Measurements from ENCODE around the gene KRTAP10-1.

Gene KRTAP10-1

DNA sequence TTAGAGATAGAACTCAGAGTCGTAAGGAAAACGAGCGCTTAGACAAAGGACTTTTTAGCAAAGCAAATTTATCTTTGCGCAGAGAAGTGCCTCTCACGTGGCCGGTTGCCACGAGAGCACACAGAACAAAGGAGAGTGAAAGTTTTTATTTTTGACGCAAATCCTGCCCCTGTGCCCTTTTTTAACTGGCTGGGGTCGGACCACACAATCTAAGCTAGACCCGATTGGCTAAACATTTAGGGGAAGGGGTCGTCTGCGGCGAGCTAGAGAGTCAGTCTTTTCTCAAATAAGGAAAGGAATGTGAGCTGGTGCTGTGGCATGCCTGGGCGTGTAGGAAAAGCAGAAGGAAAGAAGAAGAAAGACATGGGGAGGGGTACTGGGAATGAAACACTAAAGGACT, 8.9 kb upstream of the KRTAP10-1 start:
- DNase-seq (ENCODE audit: low read depth in 2 of 2), result no peak

DNA sequence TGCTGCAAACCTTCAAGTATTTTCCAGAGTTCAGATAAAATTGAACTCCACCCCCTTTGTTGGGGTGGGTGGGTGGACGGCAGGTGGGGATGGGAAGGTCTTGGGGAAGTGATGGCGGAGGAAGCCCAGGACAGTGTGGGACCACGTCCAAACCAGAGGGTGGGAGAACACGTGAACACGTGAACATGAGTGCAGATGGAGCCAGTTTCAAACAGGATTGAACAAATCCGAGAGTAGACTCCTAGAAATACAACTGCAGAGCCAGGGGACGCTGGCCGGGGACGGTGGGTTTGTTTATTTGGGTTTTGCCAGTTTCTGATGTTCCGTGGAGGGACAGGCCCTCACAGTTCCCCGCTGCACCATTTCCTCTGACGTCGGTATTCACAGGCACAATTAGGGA, 8.4 kb upstream of the KRTAP10-1 start:
- no peak for DNase-seq (ENCODE audit: low read depth in 2 of 2)

DNA sequence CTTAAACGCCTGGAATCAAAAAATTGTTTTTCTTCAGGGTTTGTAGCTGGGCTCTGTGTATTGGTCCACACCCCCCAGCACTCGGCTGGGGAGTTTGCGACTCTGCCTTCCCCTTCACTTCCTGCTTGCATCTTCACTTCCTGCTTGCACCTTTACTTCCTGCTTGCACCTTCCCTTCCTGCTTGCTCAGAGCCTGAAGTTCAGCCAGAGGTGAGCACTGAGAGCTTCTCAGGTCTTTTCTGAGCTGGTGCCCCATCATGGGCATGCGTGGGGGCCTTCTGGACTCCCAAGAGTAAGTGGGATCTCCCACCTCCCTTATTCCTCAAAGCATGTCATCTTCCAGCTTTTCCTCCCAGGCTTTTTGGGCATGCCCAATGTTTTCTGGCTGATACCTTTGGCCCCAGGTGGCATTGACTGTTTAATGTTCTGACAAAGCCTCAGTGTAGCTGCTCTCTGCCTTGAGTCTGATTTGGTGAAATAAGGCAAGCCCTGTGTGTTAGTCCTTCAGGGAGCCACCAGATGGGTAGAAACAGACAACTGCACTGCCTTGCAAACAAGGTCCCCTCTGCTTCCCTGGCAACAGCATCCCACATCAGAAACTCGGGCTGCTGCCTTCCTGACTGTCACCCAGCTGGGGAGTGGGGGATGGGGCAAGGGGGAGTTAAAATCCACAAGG, 7.8 kb upstream of the KRTAP10-1 start:
- peak in 1 of 2 donors; percentile 12 for DNase-seq (ENCODE audit: low read depth in 2 of 2)

DNA sequence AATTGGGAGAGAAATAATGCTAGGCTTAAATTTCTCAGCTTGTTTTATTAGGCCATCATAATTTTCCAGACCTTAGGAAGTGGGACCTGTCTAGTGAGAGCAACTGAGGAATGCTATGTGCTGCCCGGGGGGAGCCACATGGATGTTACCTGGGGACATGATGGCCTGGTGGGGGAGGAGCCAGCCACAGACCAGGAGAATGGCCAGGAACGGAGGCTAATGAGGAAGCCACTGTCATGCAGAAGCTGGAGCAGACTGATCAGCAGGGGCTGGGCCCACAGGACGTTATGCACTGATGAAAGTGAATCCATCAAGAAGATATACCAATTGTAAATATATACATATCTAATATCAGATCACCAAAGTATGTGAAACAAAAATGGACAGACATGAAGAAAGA, 4.6 kb upstream of the KRTAP10-1 start:
- DNase-seq (ENCODE audit: low read depth in 2 of 2), result no peak

DNA sequence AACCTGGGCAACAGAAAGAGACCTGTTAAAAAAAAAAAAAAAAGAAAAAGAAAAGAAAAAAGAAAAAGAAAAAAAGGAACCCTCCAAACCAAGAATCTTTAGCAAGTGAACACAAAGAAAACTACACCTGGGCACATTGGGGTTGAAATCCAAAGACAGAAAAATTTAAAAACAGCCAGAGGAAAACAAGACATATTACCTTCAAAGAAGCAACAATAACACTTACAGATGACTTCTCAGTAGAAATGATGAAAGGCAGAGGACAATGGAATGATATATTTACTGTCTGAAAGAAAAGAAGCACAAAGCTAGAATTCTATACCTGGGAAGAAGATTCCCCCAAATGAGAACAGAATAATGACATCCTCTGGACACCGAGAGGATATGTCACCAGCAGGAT, 2.7 kb upstream of the KRTAP10-1 start:
- DNase-seq (ENCODE audit: low read depth in 2 of 2), result no peak

DNA sequence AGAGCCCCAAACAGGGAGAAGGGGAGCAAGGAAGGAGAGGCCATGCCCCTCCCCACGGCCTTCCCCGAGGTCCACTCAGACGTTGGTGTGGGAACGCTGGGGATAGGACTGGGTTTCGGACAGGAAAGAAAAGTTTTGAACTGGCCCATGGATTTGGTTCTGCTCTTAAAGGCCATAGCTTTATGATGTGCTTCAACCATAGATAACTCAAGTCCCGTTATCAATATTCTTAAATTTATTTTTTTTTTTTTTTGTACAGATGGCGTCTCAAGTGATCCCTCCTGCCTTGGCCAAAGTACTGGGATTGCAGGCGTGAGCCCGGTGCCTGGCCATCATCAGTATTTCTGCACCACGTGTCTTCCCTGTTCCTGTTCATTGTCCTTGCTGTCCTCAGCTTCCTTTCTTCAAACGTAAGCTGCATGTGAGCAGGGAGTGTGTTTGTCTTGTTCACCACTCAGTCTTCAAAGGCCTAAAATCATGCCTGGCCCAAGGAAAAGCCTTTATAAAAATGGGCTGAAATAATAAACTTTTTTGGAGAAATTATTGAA, 820 bp upstream of the KRTAP10-1 start:
- no peak for DNase-seq (ENCODE audit: low read depth in 2 of 2)

DNA sequence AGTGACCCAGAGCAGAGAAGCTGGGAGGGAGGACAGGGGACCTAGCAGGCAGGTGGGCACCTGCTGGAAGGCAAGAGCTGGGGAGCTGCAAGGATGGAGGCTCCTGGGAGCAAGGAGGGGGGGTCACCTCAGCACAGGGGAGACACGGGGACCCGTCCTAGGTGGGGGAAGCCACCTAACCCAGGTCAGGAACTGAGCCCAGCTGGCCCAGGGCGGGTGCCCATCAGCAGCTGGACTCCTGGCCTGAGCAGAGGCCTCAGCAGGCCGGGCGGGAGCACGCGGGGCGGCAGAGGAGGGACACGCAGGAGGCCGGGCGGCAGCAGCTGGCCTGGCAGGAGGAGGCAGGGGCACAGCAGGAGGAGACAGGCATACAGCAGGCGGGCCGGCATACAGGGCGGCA, 949 bp downstream of the KRTAP10-1 start:
- no peak for DNase-seq (ENCODE audit: low read depth in 2 of 2)

DNA sequence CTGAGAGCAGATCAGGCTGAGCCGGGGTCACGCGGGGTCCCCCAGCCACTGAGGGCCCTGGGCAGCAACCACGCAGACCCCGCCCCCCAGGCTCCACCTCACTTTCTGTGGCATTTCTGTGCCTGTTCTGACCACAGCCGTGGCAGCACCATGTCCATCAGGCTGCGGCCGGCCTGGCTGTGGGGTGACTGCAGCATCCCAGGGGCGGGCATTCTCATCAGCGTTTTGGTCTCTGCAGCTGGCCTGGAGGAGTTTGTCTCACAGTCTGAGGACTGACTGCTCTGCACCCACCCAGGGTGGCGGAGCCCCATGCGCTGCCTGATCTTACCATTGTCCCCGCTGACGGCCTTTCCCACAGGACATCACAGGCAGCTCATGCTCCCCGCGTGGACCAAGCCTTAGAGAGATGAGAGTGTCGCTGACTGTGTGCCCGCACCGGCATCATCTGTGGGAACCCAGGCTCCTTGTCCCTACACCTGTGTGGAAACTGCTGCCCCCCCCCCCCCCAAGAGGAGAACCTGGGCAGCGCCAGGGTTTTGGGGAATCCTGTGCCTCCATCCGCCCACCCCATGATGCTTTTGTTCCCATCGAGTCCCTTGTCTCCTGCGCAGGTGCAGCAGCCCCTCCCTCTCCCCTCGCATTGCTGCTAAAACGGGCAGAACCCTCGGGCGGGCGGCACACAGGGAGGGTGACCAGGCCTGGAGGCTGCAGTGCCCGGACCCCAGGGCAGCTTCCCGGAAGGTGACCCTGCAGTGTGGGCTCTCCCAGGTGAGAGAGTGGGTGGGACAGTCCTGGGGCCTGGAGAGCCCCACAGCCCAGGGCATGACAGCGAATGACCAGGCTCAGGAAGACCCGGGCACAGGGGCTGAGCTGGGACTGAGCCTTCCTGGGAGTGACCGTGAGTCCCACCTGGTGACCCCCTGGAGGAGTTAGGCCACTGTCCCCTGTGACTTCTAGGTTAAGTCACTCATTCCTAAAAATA, 1.8 kb downstream of the KRTAP10-1 start:
- DNase-seq (ENCODE audit: low read depth in 2 of 2), result no peak

DNA sequence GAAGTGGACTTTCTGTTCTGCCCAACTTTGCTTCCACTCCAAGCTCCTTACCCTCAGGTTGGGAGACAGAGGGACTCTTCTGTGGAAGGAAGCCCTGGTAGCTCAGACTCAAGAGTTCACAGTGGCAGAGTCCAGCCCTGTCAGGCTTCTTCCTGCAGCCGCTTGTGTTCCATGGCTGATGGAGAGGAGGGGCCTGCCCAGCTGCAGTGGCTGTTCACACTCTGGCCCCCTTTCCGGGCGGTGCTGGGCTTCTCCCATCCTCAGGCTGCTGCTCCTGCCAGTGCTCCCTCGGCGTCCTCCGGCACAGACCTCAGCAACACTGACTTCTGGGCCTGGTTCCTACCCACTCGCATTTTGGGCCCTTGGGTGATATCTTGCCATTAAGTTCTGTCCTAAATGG, 4.0 kb downstream of the KRTAP10-1 start:
- no peak for DNase-seq (ENCODE audit: low read depth in 2 of 2)

DNA sequence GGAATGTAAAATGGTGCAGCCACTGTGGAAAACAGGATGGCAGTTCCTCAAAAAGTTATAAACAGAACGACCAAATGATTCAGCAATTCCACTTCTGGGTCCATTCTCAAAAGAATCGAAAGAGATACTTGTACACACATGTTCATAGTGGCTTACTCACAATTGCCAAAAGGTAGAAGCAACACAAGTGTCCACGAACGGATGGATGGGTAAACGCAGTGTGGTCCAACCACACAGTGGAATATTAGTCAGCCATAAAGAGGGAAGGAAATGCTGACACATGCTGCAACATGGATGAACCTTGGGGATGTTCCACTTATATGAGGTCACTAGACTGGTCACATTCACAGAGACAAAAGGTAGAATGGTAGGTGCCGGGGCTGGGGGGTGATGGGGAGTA, 5.3 kb downstream of the KRTAP10-1 start:
- no peak for DNase-seq (ENCODE audit: low read depth in 2 of 2)

DNA sequence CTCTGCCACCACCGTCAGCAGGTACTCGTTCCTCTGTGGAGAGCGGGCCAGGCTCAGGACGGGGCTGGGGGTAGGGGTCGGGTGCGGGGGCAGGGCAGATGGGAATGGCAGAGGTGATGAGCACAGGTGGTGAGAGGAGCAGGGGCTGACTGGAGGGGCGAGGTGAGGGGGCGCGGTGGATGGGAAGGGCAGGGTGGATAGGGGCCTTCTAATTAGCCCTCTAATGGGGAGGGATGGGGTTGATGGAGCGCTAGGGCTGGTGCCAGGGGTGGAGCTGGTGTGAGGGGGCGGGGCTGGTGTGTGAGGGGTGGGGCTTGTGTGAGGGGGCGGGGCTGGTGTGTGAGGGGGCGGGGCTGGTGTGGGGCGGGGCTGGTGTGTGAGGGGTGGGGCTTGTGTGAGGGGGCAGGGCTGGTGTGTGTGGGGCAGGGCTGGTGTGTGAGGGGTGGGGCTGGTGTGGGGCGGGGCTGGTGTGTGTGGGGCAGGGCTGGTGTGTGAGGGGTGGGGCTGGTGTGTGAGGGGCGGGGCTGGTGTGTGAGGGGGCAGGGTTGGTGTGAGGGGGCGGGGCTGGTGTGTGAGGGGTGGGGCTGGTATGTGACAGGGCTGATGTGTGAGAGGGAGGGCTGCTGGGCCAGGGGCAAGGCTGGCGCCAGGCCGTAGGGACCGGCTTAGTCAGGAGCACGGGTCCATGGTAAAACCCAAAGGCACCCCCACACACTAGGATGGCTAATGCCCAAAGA, 5.9 kb downstream of the KRTAP10-1 start:
- no peak for DNase-seq (ENCODE audit: low read depth in 2 of 2)

DNA sequence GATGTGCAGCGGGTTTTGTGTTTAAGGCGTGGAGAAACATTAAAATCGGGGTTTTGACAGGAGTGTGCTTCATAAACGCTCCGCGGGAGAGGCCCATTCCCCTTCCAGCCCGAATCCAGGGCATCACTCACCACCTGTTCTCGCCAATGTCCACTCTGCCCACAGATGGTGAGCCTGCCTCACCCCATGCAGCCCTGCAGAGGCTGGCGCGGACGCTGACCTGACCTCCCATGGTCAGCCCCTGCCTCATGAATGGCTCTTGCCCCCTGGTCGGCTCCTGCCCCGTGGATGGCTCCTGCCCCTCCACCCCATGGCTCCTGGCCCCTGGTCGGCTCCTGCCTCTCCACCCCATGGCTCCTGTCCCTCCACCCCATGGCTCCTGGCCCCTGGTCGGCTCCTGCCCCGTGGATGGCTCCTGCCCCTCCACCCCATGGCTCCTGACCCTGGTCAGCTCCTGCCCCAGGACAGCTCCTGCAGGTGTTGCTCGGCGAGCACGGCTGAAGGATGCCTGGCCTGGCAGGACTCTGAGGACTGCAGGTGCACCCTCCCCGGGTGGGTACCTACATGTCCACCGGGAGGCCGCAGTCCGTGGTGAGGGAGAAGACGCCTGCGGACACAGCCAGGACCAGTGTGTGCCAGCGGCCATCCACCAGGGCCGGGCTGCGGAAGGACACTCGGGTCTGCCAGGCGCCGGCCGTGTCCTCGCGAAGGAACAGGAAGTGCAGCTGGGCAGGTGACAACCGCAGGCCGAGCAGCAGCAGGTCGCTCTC, 6.7 kb downstream of the KRTAP10-1 start:
- no peak for DNase-seq (ENCODE audit: low read depth in 2 of 2)

DNA sequence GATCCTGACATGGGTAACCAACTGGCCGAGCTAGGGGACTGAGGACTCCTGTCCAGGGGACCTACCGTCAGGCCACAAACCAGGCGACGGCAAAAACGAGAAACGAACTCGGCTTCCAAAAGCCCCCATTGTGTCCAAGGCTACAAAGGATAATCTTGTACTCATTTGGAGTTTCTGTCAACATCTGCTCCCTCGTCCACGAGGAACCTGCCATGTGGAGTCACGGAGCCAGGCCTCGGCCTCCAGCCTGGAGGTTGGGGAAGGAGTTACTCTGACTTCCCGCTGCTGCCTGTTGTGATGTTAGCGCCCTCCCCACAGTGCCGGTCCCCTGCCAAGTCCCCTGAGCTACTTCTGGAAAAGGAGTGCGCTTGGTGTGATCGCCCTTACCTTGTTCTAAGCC, 7.3 kb downstream of the KRTAP10-1 start:
- no peak for DNase-seq (ENCODE audit: low read depth in 2 of 2)

DNA sequence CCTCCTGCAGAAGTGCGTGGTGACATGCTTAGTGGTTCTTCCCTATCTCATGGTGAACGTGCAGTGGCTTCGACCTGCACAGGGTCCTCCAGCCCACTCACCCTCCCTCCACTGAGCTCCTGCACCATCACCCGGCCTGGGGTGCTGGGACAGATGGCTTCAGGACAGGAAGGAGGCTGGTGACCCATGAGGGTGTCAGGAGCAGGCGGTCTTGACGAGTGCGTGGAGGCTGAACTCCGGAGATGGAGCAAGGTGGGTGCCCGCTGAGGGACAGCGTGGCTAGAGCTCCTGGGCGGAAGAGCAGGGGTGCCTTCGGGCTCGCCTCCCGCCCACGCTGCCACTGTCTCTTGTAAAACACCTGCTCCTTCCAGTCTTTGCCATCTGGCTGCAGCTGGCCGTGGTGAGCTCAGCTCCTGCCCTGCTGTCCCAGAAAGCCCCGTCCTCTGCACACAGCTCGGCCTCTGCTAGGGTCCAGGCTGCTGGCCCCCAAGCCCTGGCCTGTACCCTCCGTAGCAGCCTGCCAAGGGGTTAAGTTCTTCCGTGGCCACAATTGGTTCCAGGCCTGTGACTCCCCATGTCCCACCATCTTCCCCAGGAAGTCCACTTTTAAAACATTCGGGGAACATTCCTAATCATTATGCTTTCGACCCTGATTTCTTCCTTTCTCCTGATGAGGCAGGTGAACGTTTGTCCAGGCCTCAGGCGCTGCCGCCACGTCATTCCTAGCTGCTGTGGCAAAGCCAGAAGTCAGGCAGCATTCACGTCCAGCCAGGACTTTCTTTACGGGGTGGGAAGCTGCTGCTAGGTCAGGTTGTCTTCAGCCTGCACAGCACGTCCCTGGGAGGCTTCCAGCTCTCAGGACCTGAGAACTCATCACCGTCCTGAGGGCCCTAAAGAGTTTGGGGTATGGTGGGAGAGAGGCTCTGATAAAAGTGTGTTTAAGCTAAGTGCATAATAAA, 8.1 kb downstream of the KRTAP10-1 start:
- DNase-seq (ENCODE audit: low read depth in 2 of 2), result no peak

DNA sequence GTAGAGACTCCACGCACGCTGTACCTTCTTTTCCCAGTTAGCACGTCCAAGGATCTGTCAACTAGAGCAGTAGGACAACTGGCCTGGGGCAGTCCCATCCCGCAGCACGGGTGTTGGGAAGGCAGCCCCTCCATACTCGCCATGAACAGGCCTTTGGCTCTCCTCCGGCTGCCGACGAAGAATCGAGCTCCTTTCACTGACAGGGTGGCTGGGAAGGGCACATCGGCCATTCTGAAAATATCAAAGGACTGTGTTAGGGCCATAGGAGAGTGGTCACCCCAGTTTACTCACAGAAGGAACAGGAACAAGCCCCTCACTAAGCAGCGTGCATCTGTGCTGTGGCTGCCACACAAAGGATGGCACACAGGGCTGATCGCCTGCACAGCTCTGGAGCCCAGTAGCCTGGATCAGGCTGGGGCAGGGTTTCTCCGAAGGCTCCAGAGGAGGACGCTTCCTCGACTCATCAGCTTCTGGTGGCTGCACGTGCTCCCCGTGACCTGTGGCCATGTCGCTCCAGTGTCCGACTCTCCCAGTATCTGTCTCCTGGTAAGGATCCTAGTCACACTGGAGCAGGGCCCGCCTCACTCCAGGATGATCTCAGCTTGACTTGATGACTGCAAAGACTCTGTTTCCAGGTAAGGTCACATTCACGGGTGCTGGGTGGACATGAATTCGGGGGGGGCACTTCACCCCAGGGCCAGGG, 8.9 kb downstream of the KRTAP10-1 start:
- no peak for DNase-seq (ENCODE audit: low read depth in 2 of 2)

DNA sequence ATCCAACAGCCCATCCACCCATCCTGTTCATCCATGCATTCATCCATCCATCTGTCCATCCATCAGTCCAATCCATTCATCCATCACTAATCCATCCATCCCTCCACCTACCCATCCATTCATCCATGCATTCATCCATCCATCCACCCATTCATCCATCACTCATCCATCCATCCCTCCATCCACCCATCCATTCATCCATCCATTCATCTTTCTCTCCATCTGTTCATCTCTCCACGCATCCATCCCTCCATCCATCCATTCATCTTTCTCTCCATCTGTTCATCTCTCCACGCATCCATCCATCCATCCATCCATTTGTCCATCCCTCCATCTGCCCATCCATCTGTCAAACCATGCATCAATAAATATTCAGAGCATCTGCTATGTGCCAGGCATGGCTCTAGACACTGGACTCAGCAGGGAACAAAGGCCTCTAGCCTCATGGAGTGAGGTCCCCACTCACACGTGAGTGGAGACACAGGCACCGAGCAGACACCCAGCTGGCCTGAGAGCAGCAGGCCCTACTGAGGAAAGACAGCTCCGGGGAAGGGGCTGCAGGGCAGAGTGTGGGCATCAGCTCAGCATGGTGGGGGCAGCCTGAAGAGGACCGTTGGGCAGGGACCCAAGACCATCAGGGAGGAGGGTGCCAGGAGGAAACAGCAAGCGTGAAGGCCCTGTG, 9.6 kb downstream of the KRTAP10-1 start:
- DNase-seq (ENCODE audit: low read depth in 2 of 2), result no peak

DNA sequence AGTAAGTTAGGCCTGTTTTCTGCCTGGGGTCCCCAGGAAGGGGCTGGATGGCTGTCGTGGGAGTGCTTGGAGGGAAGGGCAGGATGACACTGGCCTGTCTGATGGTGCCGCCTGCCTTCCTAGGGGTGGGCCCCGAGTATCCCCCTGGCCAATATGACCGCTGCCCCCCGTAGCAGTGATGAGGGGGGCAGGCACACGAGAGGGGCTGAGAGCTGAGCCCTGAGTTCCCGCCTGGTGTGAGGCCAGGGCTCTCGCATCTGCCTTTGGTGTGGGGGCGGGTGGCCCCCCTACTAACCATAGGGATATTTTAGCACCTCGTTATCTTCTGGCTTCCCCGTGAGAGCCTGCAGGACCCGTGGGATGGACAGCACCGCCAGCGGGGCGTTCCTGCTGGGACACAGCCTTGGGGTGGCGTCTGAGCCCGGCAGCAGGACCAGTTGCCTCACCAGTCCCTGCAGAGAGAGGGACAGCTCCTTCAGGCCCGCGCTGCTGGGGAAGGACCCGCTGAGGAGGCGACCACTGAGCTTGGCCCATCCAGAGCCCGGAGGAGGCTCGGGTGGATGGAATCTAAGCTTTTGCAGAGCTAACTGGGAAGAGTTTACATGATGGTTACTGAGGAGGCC, 10.4 kb downstream of the KRTAP10-1 start:
- DNase-seq (ENCODE audit: low read depth in 2 of 2), result no peak

DNA sequence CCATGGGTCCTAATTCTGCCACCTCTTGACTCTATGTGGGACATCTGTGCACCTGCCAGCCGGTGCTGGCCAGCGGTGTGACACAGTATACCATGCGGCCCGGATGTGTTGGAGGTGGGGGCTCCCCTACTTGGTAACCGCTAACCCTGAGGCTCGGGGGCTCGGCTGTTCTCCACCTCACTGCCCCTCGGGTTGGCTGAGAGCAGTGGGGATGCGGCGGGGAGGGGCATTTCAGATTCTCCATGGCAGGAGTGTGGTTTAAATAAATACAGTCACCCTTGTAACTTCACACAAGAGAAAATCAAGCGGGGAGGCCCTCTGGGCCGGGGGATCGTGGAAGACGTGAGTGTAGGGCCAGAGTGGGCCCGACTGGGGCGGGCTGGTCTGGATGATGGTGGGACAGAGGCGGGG, 11.0 kb downstream of the KRTAP10-1 start:
- no peak for DNase-seq (ENCODE audit: low read depth in 2 of 2)

DNA sequence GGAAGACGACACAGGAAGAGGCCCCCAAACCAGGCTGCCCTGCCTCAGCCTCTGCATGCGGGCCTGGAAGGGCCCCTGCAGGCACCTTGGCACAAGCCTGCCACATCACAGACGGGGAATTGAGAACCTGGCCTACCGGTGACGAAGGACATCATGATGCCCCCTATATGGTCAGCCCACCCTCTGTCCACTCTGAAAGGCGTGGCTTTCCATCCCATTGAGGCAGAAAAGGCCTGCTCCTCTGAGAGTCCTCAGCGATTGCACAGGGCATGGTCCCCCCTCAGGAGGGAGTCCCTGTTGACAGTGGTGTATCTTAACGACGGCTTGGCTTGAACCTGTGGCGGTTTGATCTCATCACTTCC, 11.4 kb downstream of the KRTAP10-1 start:
- DNase-seq (ENCODE audit: low read depth in 2 of 2), result no peak
